ENCODE data around the gene LIMS4. TPM values are rescaled to one million over a fixed set of nuclear protein-coding genes. Genes with fewer than 3 reads are reported as not detected.
"Not testable (repeated sequence)": the region's sequence is repeated elsewhere in the genome, so short reads cannot be mapped to it uniquely, and the experiment has no call there.

LIMS4 gene
- total and polyA plus RNA-seq, 2 of the 8 experiments (the other 6 are each of a cell fraction or from before 2014, with no cell fraction given): 0.44 TPM; not detected in 1

GRCh38 chr2:110499755-110500377, 27.2 kb upstream of the LIMS4 start:
- H4K91ac ChIP-seq (replicated peaks; ENCODE audit: insufficient read length, low read length); H3K27ac ChIP-seq (ENCODE audit: low read depth, low read length); H3K56ac ChIP-seq (replicated peaks; ENCODE audit: insufficient read length, low read depth, low read length); H2BK120ac ChIP-seq (replicated peaks; ENCODE audit: low read depth, low read length); H3K23ac ChIP-seq (ENCODE audit: insufficient read length); H2BK20ac ChIP-seq (ENCODE audit: low read length); H2AFZ ChIP-seq (ENCODE audit: low read length); H3K36me3 ChIP-seq (ENCODE audit: control insufficient read depth in 2 of 4, insufficient read depth in 4 of 4, low read length in 3 of 4); H3K79me1 ChIP-seq (ENCODE audit: low read depth, low read length); DNase-seq (ENCODE audit: low read depth in 1 of 2, low spot score in 2 of 2); H3K18ac ChIP-seq (ENCODE audit: extremely low read depth, low read length); H3K23me2 ChIP-seq (ENCODE audit: low read depth, low read length); H3K4me3 ChIP-seq (ENCODE audit: extremely low read depth in 1 of 4, insufficient read depth in 2 of 4, low read depth in 3 of 4, low read length in 4 of 4); H4K20me1 ChIP-seq (replicated peaks in 1 of 2; ENCODE audit: control insufficient read depth in 1 of 2, insufficient read depth in 2 of 2, low read length in 2 of 2); H3K27me3 ChIP-seq (replicated peaks in 1 of 4; ENCODE audit: control insufficient read depth in 3 of 4, extremely low read depth in 1 of 4, insufficient read depth in 3 of 4, low read length in 3 of 4); H3K9ac ChIP-seq (replicated peaks in 1 of 4; ENCODE audit: extremely low read depth in 1 of 4, low read depth in 3 of 4, low read length in 3 of 4); H2BK12ac ChIP-seq (ENCODE audit: low read depth, low read length); H3K4me2 ChIP-seq (ENCODE audit: insufficient read depth in 1 of 2, low read depth in 2 of 2, low read length in 2 of 2); H4K8ac ChIP-seq (ENCODE audit: extremely low read depth, insufficient read depth, low read length); H2BK15ac ChIP-seq (ENCODE audit: low read length); H3K4ac ChIP-seq (replicated peaks; ENCODE audit: insufficient read length, low read depth, low read length); CTCF ChIA-PET (ENCODE audit: partially characterized antibody); POLR2A ChIA-PET (ENCODE audit: partially characterized antibody); H3K79me2 ChIP-seq (ENCODE audit: control insufficient read depth in 1 of 2, insufficient read depth in 2 of 2, low read length in 2 of 2); H3K4me1 ChIP-seq (replicated peaks in 1 of 4; ENCODE audit: control insufficient read depth in 3 of 4, insufficient read depth in 4 of 4, low read length in 3 of 4); H2AK5ac ChIP-seq (ENCODE audit: low read depth, low read length); H4K5ac ChIP-seq (ENCODE audit: insufficient read length, low read depth, low read length); H3K9me3 ChIP-seq (ENCODE audit: insufficient read depth in 2 of 2, low read depth in 1 of 2, low read length in 1 of 2); H3K14ac ChIP-seq (ENCODE audit: insufficient read length); H2BK5ac ChIP-seq (ENCODE audit: low read depth, low read length); FAIRE-seq: not testable (repeated sequence)
- WGBS, 2 experiments (ENCODE audit: extremely low coverage in 1 of 2, insufficient coverage in 1 of 2, insufficient read length in 1 of 2, insufficient replicate concordance in 2 of 2, low coverage in 1 of 2, low lambda C conversion rate in 2 of 2, missing lambda C conversion rate in 1 of 2): no CpG with 5 or more reads among the region's 8 CpGs

- H2BK20ac ChIP-seq (ENCODE audit: low read length); H4K8ac ChIP-seq (ENCODE audit: extremely low read depth, insufficient read depth, low read length); H3K4me3 ChIP-seq (ENCODE audit: extremely low read depth in 1 of 4, insufficient read depth in 2 of 4, low read depth in 3 of 4, low read length in 4 of 4); H3K4me2 ChIP-seq (ENCODE audit: insufficient read depth in 1 of 2, low read depth in 2 of 2, low read length in 2 of 2); H3K9me3 ChIP-seq (ENCODE audit: insufficient read depth in 2 of 2, low read depth in 1 of 2, low read length in 1 of 2); H2BK15ac ChIP-seq (ENCODE audit: low read length); FAIRE-seq; H3K4me1 ChIP-seq (replicated peaks in 1 of 4; ENCODE audit: control insufficient read depth in 3 of 4, insufficient read depth in 4 of 4, low read length in 3 of 4); POLR2A ChIA-PET (ENCODE audit: partially characterized antibody); CTCF ChIA-PET (ENCODE audit: partially characterized antibody); H3K36me3 ChIP-seq (ENCODE audit: control insufficient read depth in 2 of 4, insufficient read depth in 4 of 4, low read length in 3 of 4); H4K5ac ChIP-seq (ENCODE audit: insufficient read length, low read depth, low read length); H3K79me2 ChIP-seq (ENCODE audit: control insufficient read depth in 1 of 2, insufficient read depth in 2 of 2, low read length in 2 of 2); H2BK120ac ChIP-seq (replicated peaks; ENCODE audit: low read depth, low read length); H3K4ac ChIP-seq (replicated peaks; ENCODE audit: insufficient read length, low read depth, low read length); H2BK5ac ChIP-seq (ENCODE audit: low read depth, low read length); H3K79me1 ChIP-seq (ENCODE audit: low read depth, low read length); H3K23ac ChIP-seq (ENCODE audit: insufficient read length); H3K27me3 ChIP-seq (replicated peaks in 1 of 4; ENCODE audit: control insufficient read depth in 3 of 4, extremely low read depth in 1 of 4, insufficient read depth in 3 of 4, low read length in 3 of 4); H2AK5ac ChIP-seq (ENCODE audit: low read depth, low read length); H4K20me1 ChIP-seq (replicated peaks in 1 of 2; ENCODE audit: control insufficient read depth in 1 of 2, insufficient read depth in 2 of 2, low read length in 2 of 2); H3K27ac ChIP-seq (ENCODE audit: low read depth, low read length); H3K18ac ChIP-seq (ENCODE audit: extremely low read depth, low read length); H3K23me2 ChIP-seq (ENCODE audit: low read depth, low read length); H2BK12ac ChIP-seq (ENCODE audit: low read depth, low read length); H3K56ac ChIP-seq (replicated peaks; ENCODE audit: insufficient read length, low read depth, low read length); H3K9ac ChIP-seq (replicated peaks in 1 of 4; ENCODE audit: extremely low read depth in 1 of 4, low read depth in 3 of 4, low read length in 3 of 4); H3K14ac ChIP-seq (ENCODE audit: insufficient read length); H4K91ac ChIP-seq (replicated peaks; ENCODE audit: insufficient read length, low read length); DNase-seq (ENCODE audit: low read depth in 1 of 2, low spot score in 2 of 2); H2AFZ ChIP-seq (ENCODE audit: low read length): not testable (repeated sequence)
- WGBS, 2 experiments (ENCODE audit: extremely low coverage in 1 of 2, insufficient coverage in 1 of 2, insufficient read length in 1 of 2, insufficient replicate concordance in 2 of 2, low coverage in 1 of 2, low lambda C conversion rate in 2 of 2, missing lambda C conversion rate in 1 of 2): no CpG with 5 or more reads among the region's 6 CpGs
These were observed 23.4 kb upstream of the LIMS4 start for GRCh38 chr2:110496027-110496426.

All from H1 (cell line).